VCaP (cell line): ENCODE data around the gene LRRC55.

ENCODE experiments used
- H3K27ac ChIP-seq: fragments of 450-650 bp; 2 replicates; pipeline ENCODE4 v1.5.1; 2017
- TF ChIP-seq, protein P1 (sequence below): fragments of 450-650 bp; conservative IDR thresholded peaks from 2 replicates; pipeline ENCODE4 v1.5.1; 2017; ENCODE audit warnings: mild to moderate bottlenecking, moderate library complexity

Gene LRRC55

GRCh38 chr11:57191311-57192219 lies 9.8 kb downstream of the LRRC55 start:
- TF ChIP-seq, protein P1, sequence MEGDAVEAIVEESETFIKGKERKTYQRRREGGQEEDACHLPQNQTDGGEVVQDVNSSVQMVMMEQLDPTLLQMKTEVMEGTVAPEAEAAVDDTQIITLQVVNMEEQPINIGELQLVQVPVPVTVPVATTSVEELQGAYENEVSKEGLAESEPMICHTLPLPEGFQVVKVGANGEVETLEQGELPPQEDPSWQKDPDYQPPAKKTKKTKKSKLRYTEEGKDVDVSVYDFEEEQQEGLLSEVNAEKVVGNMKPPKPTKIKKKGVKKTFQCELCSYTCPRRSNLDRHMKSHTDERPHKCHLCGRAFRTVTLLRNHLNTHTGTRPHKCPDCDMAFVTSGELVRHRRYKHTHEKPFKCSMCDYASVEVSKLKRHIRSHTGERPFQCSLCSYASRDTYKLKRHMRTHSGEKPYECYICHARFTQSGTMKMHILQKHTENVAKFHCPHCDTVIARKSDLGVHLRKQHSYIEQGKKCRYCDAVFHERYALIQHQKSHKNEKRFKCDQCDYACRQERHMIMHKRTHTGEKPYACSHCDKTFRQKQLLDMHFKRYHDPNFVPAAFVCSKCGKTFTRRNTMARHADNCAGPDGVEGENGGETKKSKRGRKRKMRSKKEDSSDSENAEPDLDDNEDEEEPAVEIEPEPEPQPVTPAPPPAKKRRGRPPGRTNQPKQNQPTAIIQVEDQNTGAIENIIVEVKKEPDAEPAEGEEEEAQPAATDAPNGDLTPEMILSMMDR = no peak
- no peak overlapping the region for H3K27ac ChIP-seq

DNA sequence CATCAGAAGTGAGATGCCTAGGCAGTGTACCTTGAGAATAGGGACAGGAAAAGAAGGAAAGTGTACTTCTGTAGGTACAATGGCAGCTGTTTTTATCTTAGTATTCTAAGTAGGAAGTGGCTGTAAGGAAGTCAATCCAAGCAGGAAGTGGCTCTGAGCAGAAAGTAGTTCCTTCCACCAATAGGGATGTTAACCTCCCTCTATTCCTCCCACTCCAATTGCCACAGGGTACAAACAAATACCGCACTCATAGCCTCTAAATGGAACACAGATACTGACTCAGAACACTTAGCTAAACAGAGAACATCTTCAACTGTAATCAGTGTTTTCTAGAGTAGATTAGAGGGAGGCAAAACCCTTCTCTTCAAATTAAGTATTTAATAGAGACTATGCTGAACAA lies 10.6 kb downstream of the LRRC55 start:
- H3K27ac ChIP-seq = no peak overlapping the region
- TF ChIP-seq, protein P1 = no peak

DNA sequence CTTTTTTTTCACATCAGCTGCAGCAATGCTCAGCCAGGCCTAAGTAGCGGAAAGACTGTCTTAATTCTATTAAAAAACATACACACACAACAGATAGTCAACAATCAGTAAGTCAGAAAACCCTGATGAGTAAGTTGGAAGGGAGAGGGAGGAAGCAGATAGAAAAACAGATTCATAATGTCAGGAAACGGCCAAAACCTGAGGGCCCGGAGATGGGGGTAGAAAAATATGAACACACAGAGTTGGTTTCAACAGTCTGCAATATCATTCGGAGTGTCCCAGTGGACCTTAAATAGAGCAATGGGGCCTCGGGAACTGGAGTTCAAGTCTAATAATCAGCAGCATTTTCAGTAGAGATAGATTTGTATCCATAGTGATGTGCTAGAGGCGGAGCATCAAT lies 14.8 kb downstream of the LRRC55 start:
- H3K27ac ChIP-seq = no peak overlapping the region
- TF ChIP-seq, protein P1 = no peak

DNA sequence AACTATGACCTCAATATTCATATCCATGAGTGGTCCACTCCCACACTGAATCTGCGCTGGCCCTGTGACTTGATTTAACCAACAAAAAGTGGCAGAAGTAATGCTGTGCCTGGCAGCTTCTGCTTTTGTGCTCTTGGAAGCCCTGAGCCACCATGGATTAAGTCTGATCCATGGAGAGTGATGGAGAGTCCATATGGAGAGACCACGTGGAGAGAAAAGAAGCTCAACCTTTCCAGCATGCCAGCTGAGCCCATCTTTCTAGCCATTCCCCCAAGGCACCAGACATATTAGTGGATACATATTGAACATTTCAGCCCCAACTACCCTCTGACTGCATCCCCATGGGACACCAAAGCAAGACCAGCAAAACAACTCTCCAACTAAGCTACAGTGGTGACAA lies 16.0 kb downstream of the LRRC55 start:
- TF ChIP-seq, protein P1 = no peak

DNA sequence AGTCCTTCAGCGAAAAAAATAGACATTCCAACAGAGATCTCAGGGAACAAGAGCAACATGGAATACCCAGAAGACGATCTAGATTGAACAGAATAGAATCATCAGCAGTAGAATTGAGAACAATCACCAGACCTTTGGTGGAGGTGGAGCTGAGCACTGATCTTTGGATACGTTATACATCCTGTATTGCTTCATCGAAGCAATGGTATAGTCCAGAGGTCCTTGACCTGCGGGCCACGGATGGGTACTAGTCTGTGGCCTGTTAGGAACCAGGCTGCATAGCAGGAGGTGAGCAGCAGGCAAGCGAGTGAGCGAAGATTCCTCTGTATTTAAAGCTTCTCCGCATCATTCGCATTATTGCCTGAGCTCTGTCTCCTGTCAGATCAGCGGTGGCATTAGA lies 17.6 kb downstream of the LRRC55 start:
- TF ChIP-seq, protein P1 = no peak
- H3K27ac ChIP-seq = no peak overlapping the region

More for the DNA sequence above, 16.0 kb downstream of the LRRC55 start:
- H3K27ac ChIP-seq = no peak overlapping the region

DNA sequence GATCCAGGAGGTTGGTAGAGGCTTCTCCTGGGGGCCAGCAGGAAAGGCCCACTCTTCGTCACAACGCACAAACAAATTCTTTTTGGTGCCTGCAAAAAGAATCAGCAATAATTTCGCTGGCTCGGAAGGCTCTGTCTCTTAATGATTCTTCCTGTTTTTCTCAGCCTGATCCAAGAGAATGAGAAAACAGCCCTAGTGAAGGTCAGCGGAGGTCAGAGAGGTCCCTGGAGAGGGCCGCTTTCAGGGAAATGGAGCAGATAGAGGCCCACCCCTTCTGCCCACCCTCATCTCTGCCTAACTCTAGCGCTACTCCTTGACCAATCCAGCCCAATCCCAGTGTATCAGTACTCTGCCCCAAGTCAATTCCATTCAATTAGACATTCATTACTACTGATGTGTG lies 19.2 kb downstream of the LRRC55 start:
- TF ChIP-seq, protein P1 = no peak

GRCh38 chr11:57202281-57202680 lies 20.5 kb downstream of the LRRC55 start:
- H3K27ac ChIP-seq = no peak overlapping the region
- TF ChIP-seq, protein P1 = no peak

More for the DNA sequence above, 19.2 kb downstream of the LRRC55 start:
- H3K27ac ChIP-seq = no peak overlapping the region
